GM23248 (cell line): Measurements from ENCODE around the gene METAP1. TPM values are rescaled to one million over a fixed set of nuclear protein-coding genes. Genes with fewer than 3 reads are reported as not detected.
"Not testable (repeated sequence)": the region's sequence is repeated elsewhere in the genome, so short reads cannot be mapped to it uniquely, and the experiment has no call there.

Experiments
- DNase-seq: peaks from one replicate; pipeline ENCODE4 v3.0.0-alpha.2; 2015
- H2AFZ ChIP-seq: fragments of 200-600 bp; sonication (generic); 2 replicates; pipeline ENCODE4 v1.6.1; 2016; ENCODE audit warnings: antibody characterized with exemption
- H3F3A ChIP-seq: fragments of 200-600 bp; sonication (generic); 2 replicates; pipeline ENCODE4 v1.6.1; 2016; ENCODE audit warnings: mild to moderate bottlenecking, antibody characterized with exemption, mixed run types; ENCODE audit not compliant: insufficient read depth
- H3K27ac ChIP-seq: fragments of 200-600 bp; sonication (generic); 2 replicates; pipeline ENCODE4 v1.5.1; 2016; ENCODE audit warnings: mild to moderate bottlenecking
- H3K27me3 ChIP-seq: fragments of 200-600 bp; sonication (generic); replicated peaks from 2 replicates; pipeline ENCODE4 v1.6.1; 2016; ENCODE audit warnings: mild to moderate bottlenecking; ENCODE audit not compliant: insufficient read depth
- H3K36me3 ChIP-seq: fragments of 200-600 bp; sonication (generic); 2 replicates; pipeline ENCODE4 v1.6.1; 2016; ENCODE audit warnings: low read depth, mild to moderate bottlenecking
- H3K4me1 ChIP-seq: fragments of 200-600 bp; sonication (generic); 2 replicates; pipeline ENCODE4 v1.6.1; 2016; ENCODE audit warnings: mild to moderate bottlenecking; ENCODE audit not compliant: insufficient read depth
- H3K4me2 ChIP-seq: fragments of 200-600 bp; sonication (generic); one replicate; pipeline ENCODE4 v1.6.1; 2016; ENCODE audit warnings: mild to moderate bottlenecking; ENCODE audit not compliant: unreplicated experiment
- H3K4me3 ChIP-seq: fragments of 200-600 bp; sonication (generic); 2 replicates; pipeline ENCODE4 v1.5.1; 2016; ENCODE audit warnings: mild to moderate bottlenecking
- H3K79me2 ChIP-seq: fragments of 200-600 bp; sonication (generic); 2 replicates; pipeline ENCODE4 v1.6.1; 2016; ENCODE audit warnings: mild to moderate bottlenecking; ENCODE audit not compliant: insufficient read depth
- H3K9ac ChIP-seq: fragments of 200-600 bp; sonication (generic); 2 replicates; pipeline ENCODE4 v1.6.1; 2016; ENCODE audit warnings: mild to moderate bottlenecking
- H3K9me2 ChIP-seq: fragments of 200-600 bp; sonication (generic); 2 replicates; pipeline ENCODE4 v1.6.1; 2016; ENCODE audit warnings: mixed run types, mild to moderate bottlenecking, moderate library complexity; ENCODE audit not compliant: insufficient read depth
- H3K9me3 ChIP-seq: fragments of 200-600 bp; sonication (generic); one replicate; pipeline ENCODE4 v1.6.1; 2017; ENCODE audit warnings: low read depth
- H4K20me1 ChIP-seq: fragments of 200-600 bp; sonication (generic); 2 replicates; pipeline ENCODE4 v1.6.0; 2016; ENCODE audit not compliant: insufficient read depth
- EZH2 ChIP-seq: fragments of 200-600 bp; sonication (generic); IDR thresholded peaks from 2 replicates; pipeline ENCODE4 v1.6.1; 2018; ENCODE audit warnings: antibody characterized with exemption, mild to moderate bottlenecking; ENCODE audit not compliant: insufficient read depth, poor library complexity, severe bottlenecking
- EZH2phosphoT487 ChIP-seq: fragments of 200-600 bp; sonication (generic); IDR thresholded peaks from 2 replicates; pipeline ENCODE4 v1.6.1; 2018; ENCODE audit warnings: antibody characterized with exemption, moderate library complexity, mild to moderate bottlenecking, low read depth; ENCODE audit not compliant: insufficient read depth
- WGBS, 2 experiments: methylation state at CpG; one replicate each; pipeline ENCODE4 v1.1.6; 2015 to 2017; ENCODE audit warnings: low lambda C conversion rate in 2 of 2, low coverage in 1 of 2; ENCODE audit errors: missing lambda C conversion rate in 2 of 2; 5-methylcytosine and 5-hydroxymethylcytosine counted together
- in situ Hi-C: fragments of 300-500 bp; cut with MboI; formaldehyde crosslinking; loops from 2 replicates; pipeline ENCODE4 v1.15.0; 2020
- polyA plus RNA-seq: library from polyadenylated mRNA; unstranded; fragments of >200 nt; fragmentation: Nextera tagmentation; extraction: Ambion mirVana; gene quantifications from 2 replicates; pipeline ENCODE4 v1.2.1, GENCODE V29; 2016
- total RNA-seq: library from RNA; depleted of rRNA; stranded (reverse); fragments of >200 nt; shearing (Covaris generic); gene quantifications from 2 replicates; pipeline ENCODE4 v1.2.3, GENCODE V29; 2014

The METAP1 gene
- total and polyA plus RNA-seq, 2 experiments from 2014 or later: 33.3 to 59.2 TPM

DNA sequence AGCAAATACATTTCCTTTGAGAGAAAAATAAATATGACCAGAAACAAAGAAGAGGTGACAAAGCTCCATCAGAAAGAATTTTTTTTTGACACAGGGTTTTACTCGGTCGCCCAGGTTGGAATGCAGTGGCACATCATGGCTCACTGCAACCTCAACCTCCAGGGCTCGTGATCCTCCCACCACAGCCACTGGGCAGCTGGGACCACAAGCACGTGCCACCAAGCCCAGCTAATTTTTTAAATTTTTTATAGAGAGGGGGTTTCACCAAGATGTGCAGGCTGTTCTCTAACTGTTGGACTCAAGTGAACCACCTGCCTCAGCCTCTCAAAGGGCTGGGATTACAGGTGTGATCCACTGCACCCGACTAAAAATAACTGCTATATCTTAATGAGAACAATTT, 82.8 kb downstream of the METAP1 start:
- no peaks in the 10 kb centered on the region for H3K27me3 ChIP-seq
- WGBS, 2 experiments: 90 to 95% methylated on average over 5 of the region's 5 CpGs
- H4K20me1 ChIP-seq: no peaks in the 10 kb centered on the region
- no peaks in the 10 kb centered on the region for H3K9me3 ChIP-seq
- in situ Hi-C loops: no loop called here
- no peak for TF ChIP-seq EZH2
- no peak for TF ChIP-seq EZH2phosphoT487
- peaks cover 15% of the 10 kb centered on the region; the same call in 1 of the 2 replicates for H3F3A ChIP-seq
- peaks cover 88% of the 10 kb centered on the region for H3K36me3 ChIP-seq
- H2AFZ ChIP-seq: no peak overlapping the region
- H3K9me2 ChIP-seq: no peaks in the 10 kb centered on the region
- no peak overlapping the region for H3K9ac ChIP-seq
- H3K4me3 ChIP-seq: no peak overlapping the region
- no peak for DNase-seq
- no peak overlapping the region for H3K4me2 ChIP-seq
- peaks cover 78% of the 10 kb centered on the region for H3K79me2 ChIP-seq
- no peak overlapping the region for H3K27ac ChIP-seq
- no peaks in the 10 kb centered on the region for H3K4me1 ChIP-seq

DNA sequence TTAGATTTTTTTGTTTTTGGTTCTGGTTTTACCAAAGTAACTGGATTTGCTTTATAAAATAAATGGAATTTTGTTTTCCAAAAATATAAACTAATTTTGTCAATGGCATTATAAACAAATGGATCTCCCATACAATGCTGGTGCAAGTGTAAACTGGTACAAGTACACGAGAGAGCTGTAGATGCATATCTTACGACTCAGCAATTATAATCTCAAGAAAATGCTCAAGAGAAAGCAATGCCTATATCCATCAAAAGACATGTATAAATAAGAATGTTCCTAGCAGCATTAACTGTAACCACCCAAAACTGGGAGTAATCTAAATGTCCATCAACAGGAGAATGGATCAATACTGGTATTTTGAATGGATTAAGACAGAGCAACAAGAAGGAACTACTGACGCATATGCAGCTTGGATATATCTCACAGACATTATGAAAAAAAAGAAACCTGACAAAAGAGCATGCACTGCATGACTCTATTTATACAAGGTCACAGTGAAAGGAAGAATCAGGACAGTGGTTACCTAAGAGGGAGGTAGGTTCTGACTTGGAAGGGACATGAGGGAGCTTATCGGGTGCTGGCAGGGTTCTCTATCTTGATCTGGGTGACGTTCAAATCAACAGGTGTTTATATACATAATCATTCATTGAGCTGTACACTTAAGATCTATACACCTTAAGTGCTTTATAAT, 83.6 kb downstream of the METAP1 start:
- Histone ChIP-seq H3K9me2 (no peaks in the 10 kb centered on the region), H3K4me2 (no peak overlapping the region), H3K79me2 (peaks cover 86% of the 10 kb centered on the region), H3K4me1 (no peaks in the 10 kb centered on the region), H3F3A (peaks cover 15% of the 10 kb centered on the region; the same call in 1 of the 2 replicates), H3K9ac (no peak overlapping the region), H4K20me1 (no peaks in the 10 kb centered on the region), H2AFZ (no peak overlapping the region), H3K9me3 (no peaks in the 10 kb centered on the region), H3K36me3 (peaks cover 88% of the 10 kb centered on the region), H3K27me3 (no peaks in the 10 kb centered on the region), H3K27ac (no peak overlapping the region), H3K4me3 (no peak overlapping the region)
- in situ Hi-C loops: no loop called here
- 94 to 96% methylated on average over 5 of the region's 5 CpGs for WGBS, 2 experiments
- no peak for DNase-seq
- TF ChIP-seq EZH2phosphoT487: no peak
- TF ChIP-seq EZH2: no peak

DNA sequence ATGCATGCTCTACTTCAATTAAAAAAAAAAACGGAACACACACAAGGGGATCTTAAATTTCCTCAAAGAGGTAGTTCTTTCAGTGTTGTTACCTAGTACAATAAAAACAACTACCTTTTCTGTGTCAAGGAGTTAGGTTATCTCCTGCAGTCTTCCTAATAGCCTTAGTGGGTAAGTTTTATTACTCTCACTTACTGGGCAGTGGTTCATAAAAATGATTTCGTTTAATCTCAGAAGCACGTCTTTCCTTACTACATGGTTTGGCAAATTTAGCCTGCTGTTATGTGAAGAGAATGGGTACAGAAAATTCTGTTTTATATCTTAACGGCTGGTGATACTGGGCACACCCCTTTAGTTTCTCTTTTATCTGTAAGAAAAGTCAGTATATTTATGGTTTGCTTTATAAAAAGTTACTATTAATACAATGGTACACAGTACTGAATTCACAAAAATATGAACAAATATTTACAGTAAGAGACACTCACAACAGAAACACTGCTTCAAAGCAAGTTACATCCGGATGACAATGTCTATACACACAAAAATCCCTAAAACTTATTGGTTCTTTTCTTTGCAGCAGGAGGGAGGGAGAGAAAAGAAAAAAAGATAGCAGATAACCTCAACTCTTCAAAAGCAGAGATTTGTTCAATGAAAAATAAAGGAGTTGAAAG, 84.2 kb downstream of the METAP1 start:
- H3K4me3 ChIP-seq: no peak overlapping the region
- H3K9ac ChIP-seq: no peak overlapping the region
- no peaks in the 10 kb centered on the region for H4K20me1 ChIP-seq
- H3K9me3 ChIP-seq: no peaks in the 10 kb centered on the region
- H3K36me3 ChIP-seq: peaks cover 88% of the 10 kb centered on the region
- WGBS, 2 experiments: 64 to 68% methylated on average over 5 of the region's 5 CpGs
- H3K4me2 ChIP-seq: no peak overlapping the region
- TF ChIP-seq EZH2 (no peak), EZH2phosphoT487 (no peak)
- in situ Hi-C loops: no loop called here
- no peak overlapping the region for H3K27ac ChIP-seq
- DNase-seq: no peak
- no peaks in the 10 kb centered on the region for H3K4me1 ChIP-seq
- peaks cover 92% of the 10 kb centered on the region for H3K79me2 ChIP-seq
- H2AFZ ChIP-seq: no peak overlapping the region
- H3K27me3 ChIP-seq: no peaks in the 10 kb centered on the region
- peaks cover 15% of the 10 kb centered on the region; the same call in 1 of the 2 replicates for H3F3A ChIP-seq
- no peaks in the 10 kb centered on the region for H3K9me2 ChIP-seq

DNA sequence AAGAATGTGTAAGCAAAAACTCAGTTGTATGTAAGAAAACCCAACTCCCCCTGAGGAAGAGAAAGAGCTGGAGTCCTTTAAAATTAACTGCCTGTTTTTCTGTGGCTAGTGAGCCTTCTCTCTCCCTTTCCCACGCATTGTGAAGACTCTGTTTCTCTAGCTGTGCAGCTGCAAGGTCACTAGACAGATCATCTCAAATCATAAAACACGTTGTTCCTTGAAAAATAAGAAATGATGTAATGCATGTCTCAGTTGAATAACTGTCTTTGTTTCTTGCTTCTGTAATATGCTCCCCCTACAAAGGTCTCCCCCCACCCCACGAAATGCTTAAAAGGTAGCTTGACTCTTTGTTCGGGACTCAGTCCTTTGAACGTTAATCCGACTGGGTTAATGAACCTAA, 85.3 kb downstream of the METAP1 start:
- H3K9ac ChIP-seq, H2AFZ ChIP-seq, DNase-seq, H3K9me2 ChIP-seq, H3K4me1 ChIP-seq, H3K4me3 ChIP-seq, H3K4me2 ChIP-seq, in situ Hi-C loops, H3K27ac ChIP-seq, H3K27me3 ChIP-seq, H4K20me1 ChIP-seq, H3K9me3 ChIP-seq: not testable (repeated sequence)
- peaks cover 11% of the 10 kb centered on the region; the same call in 1 of the 2 replicates for H3F3A ChIP-seq
- H3K36me3 ChIP-seq: peaks cover 89% of the 10 kb centered on the region
- peaks cover 97% of the 10 kb centered on the region for H3K79me2 ChIP-seq
- 54 to 59% methylated on average over 6 of the region's 6 CpGs for WGBS, 2 experiments
